Hepatocyte (in vitro differentiated cells): Measurements from ENCODE around the gene APLN. TPM values are rescaled to one million over a fixed set of nuclear protein-coding genes. Genes with fewer than 3 reads are reported as not detected.

Experiments
- DNase-seq: peaks from one replicate; pipeline ENCODE4 v3.0.0-alpha.2; 2016; ENCODE audit warnings: low spot score
- H2AFZ ChIP-seq: fragments of 200-600 bp; sonication (generic); 2 replicates; pipeline ENCODE4 v1.6.0; 2016; ENCODE audit warnings: antibody characterized with exemption, mild to moderate bottlenecking
- H3K27ac ChIP-seq: fragments of 200-600 bp; sonication (generic); 2 replicates; pipeline ENCODE4 v1.5.1; 2016; ENCODE audit warnings: mild to moderate bottlenecking
- H3K27me3 ChIP-seq: fragments of 200-600 bp; sonication (generic); 2 replicates; pipeline ENCODE4 v1.6.1; 2016
- H3K36me3 ChIP-seq: fragments of 200-600 bp; sonication (generic); replicated peaks from 2 replicates; pipeline ENCODE4 v1.5.1; 2016; ENCODE audit warnings: low read depth; ENCODE audit not compliant: insufficient read depth
- H3K4me1 ChIP-seq: fragments of 200-600 bp; sonication (generic); 2 replicates; pipeline ENCODE4 v1.5.1; 2016; ENCODE audit warnings: mild to moderate bottlenecking, moderate library complexity; ENCODE audit not compliant: insufficient read depth
- H3K4me2 ChIP-seq: fragments of 200-600 bp; sonication (generic); 2 replicates; pipeline ENCODE4 v1.6.0; 2016
- H3K4me3 ChIP-seq: fragments of 200-600 bp; sonication (generic); 2 replicates; pipeline ENCODE4 v1.5.1; 2016; ENCODE audit warnings: mild to moderate bottlenecking
- H3K79me2 ChIP-seq: fragments of 200-600 bp; sonication (generic); 2 replicates; pipeline ENCODE4 v1.6.0; 2017; ENCODE audit warnings: mild to moderate bottlenecking
- H3K9me2 ChIP-seq: fragments of 200-600 bp; sonication (generic); replicated peaks from 2 replicates; pipeline ENCODE4 v1.6.0; 2017; ENCODE audit warnings: mild to moderate bottlenecking; ENCODE audit not compliant: insufficient read depth
- H3K9me3 ChIP-seq: fragments of 200-600 bp; sonication (generic); 2 replicates; pipeline ENCODE4 v1.5.1; 2016; ENCODE audit warnings: low read depth, mild to moderate bottlenecking
- H4K20me1 ChIP-seq: fragments of 200-600 bp; sonication (generic); 2 replicates; pipeline ENCODE4 v1.6.0; 2016; ENCODE audit warnings: mild to moderate bottlenecking; ENCODE audit not compliant: insufficient read depth, poor library complexity, severe bottlenecking
- EZH2 ChIP-seq: fragments of 200-600 bp; sonication (generic); IDR thresholded peaks from 2 replicates; pipeline ENCODE4 v1.6.1; 2016; ENCODE audit warnings: antibody characterized with exemption, mild to moderate bottlenecking, borderline replicate concordance
- EZH2phosphoT487 ChIP-seq: fragments of 200-600 bp; sonication (generic); IDR thresholded peaks from one replicate; pipeline ENCODE4 v1.6.1; 2018; ENCODE audit warnings: antibody characterized with exemption, mild to moderate bottlenecking, low read depth, moderate library complexity; ENCODE audit not compliant: unreplicated experiment, severe bottlenecking
- WGBS: methylation state at CpG from one replicate; pipeline ENCODE4 v1.1.6; 2016; ENCODE audit warnings: low lambda C conversion rate; ENCODE audit errors: missing lambda C conversion rate; 5-methylcytosine and 5-hydroxymethylcytosine counted together
- polyA plus RNA-seq: library from polyadenylated mRNA; unstranded; fragments of >200 nt; fragmentation: Nextera tagmentation; extraction: Ambion mirVana; gene quantifications from 2 replicates; pipeline ENCODE4 v1.2.1, GENCODE V29; 2016
- total RNA-seq: library from RNA; depleted of rRNA; stranded (reverse); fragments of >200 nt; gene quantifications from 2 replicates; pipeline ENCODE4 v1.2.3, GENCODE V29; 2014
- TF ChIP-seq, protein P1 (sequence below): fragments of 200-600 bp; sonication (generic); IDR thresholded peaks from 2 replicates; pipeline ENCODE4 v1.5.1; 2016; ENCODE audit warnings: antibody characterized with exemption, mild to moderate bottlenecking; ENCODE audit not compliant: poor library complexity

The APLN gene
- total and polyA plus RNA-seq, 2 experiments from 2014 or later = 0.30 TPM

- Histone ChIP-seq H3K4me1 (no peaks in the 10 kb centered on the region), H3K4me3 (no peak overlapping the region), H4K20me1 (no peaks in the 10 kb centered on the region), H3K27me3 (no peaks in the 10 kb centered on the region), H2AFZ (no peak overlapping the region), H3K9me2 (no peaks in the 10 kb centered on the region), H3K9me3 (no peaks in the 10 kb centered on the region), H3K27ac (no peak overlapping the region), H3K79me2 (no peaks in the 10 kb centered on the region), H3K36me3 (no peaks in the 10 kb centered on the region), H3K4me2 (no peak overlapping the region)
- TF ChIP-seq EZH2phosphoT487 (no peak), EZH2 (no peak)
- TF ChIP-seq, protein P1, sequence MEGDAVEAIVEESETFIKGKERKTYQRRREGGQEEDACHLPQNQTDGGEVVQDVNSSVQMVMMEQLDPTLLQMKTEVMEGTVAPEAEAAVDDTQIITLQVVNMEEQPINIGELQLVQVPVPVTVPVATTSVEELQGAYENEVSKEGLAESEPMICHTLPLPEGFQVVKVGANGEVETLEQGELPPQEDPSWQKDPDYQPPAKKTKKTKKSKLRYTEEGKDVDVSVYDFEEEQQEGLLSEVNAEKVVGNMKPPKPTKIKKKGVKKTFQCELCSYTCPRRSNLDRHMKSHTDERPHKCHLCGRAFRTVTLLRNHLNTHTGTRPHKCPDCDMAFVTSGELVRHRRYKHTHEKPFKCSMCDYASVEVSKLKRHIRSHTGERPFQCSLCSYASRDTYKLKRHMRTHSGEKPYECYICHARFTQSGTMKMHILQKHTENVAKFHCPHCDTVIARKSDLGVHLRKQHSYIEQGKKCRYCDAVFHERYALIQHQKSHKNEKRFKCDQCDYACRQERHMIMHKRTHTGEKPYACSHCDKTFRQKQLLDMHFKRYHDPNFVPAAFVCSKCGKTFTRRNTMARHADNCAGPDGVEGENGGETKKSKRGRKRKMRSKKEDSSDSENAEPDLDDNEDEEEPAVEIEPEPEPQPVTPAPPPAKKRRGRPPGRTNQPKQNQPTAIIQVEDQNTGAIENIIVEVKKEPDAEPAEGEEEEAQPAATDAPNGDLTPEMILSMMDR = no peak
- no peak for DNase-seq
- 45% methylated on average over 3 of the region's 3 CpGs for WGBS
Measured at GRCh38 chrX:129663171-129663570, 8.4 kb upstream of the APLN start.

DNA sequence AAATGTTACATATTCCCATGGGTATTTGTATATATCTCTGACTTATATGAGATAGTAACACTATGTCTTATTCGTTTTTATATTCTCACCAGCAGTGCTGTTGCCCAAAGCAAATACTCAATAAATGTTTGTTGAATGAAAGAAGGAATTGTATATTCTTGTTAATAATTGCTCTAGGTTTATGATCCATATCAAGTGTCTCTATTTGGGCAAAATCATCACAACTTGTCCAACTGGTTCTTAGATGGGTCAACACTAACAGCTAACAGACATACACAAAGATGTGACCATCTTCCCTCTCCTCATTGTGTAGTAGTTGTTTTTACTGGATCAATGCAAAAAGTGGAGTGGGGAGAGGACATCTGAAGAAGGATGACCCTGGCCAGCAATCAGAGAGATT is 6.6 kb upstream of the APLN start:
- Histone ChIP-seq H3K79me2 (no peaks in the 10 kb centered on the region), H3K9me2 (no peaks in the 10 kb centered on the region), H2AFZ (no peak overlapping the region), H3K9me3 (no peaks in the 10 kb centered on the region), H3K36me3 (no peaks in the 10 kb centered on the region), H3K4me2 (no peak overlapping the region), H3K27ac (no peak overlapping the region), H4K20me1 (no peaks in the 10 kb centered on the region), H3K4me1 (no peaks in the 10 kb centered on the region), H3K4me3 (no peak overlapping the region), H3K27me3 (no peaks in the 10 kb centered on the region)
- no peak for DNase-seq
- TF ChIP-seq, protein P1 = no peak
- TF ChIP-seq EZH2 = no peak
- no peak for TF ChIP-seq EZH2phosphoT487
- 50% methylated on average over 1 of the region's 1 CpG for WGBS

DNA sequence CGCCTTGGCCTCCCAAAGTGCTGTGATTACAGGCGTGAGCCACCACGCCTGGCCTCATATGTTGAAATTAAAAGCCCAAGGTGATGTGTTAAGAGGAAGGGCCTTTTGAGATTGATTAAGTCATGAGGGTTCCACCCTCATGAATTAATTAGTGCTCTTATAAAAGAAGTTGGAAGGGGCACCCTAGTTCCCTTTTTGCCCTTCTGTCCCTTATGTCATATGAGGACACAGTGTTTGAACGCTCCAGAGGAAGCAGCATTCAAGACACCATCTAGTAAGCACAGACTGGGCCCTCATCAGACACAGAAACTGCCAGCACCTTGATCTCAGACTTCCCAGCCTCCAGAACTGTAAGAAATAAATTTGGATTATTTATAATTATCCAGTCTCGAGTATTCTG is 5.1 kb upstream of the APLN start:
- Histone ChIP-seq H3K9me3 (no peaks in the 10 kb centered on the region), H3K36me3 (no peaks in the 10 kb centered on the region), H3K4me3 (no peak overlapping the region), H3K79me2 (no peaks in the 10 kb centered on the region), H2AFZ (no peak overlapping the region), H3K4me1 (no peaks in the 10 kb centered on the region), H3K27ac (no peak overlapping the region), H4K20me1 (no peaks in the 10 kb centered on the region), H3K27me3 (no peaks in the 10 kb centered on the region), H3K4me2 (no peak overlapping the region), H3K9me2 (no peaks in the 10 kb centered on the region)
- no peak for DNase-seq
- 69% methylated on average over 5 of the region's 5 CpGs for WGBS
- TF ChIP-seq, protein P1 = no peak
- TF ChIP-seq EZH2 (no peak), EZH2phosphoT487 (no peak)

DNA sequence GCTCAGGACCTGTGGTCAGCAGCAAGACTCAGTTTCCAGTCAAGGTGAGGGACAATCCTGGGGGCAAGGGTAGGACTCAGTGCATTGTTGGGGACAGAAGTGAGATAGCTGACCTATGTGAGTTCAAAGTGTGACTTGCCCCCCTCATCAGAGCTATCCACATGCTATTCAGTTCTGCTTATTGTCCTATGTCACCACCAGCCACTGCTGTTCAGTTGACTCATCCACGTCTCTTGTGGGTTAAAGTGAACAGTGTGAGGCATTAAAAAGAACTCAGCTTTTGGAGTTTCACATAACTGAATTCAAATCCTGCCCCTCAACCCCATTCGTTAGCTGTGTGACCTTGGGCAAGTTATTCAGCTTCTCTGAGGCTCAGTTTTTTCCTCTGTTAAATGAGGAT is 4.4 kb upstream of the APLN start:
- Histone ChIP-seq H3K79me2 (no peaks in the 10 kb centered on the region), H3K27me3 (no peaks in the 10 kb centered on the region), H3K4me2 (no peak overlapping the region), H3K4me3 (no peak overlapping the region), H3K4me1 (peaks cover under 1% of the 10 kb centered on the region), H3K9me2 (no peaks in the 10 kb centered on the region), H2AFZ (no peak overlapping the region), H3K36me3 (no peaks in the 10 kb centered on the region), H4K20me1 (no peaks in the 10 kb centered on the region), H3K9me3 (no peaks in the 10 kb centered on the region), H3K27ac (no peak overlapping the region)
- no peak for DNase-seq
- TF ChIP-seq, protein P1 = no peak
- TF ChIP-seq EZH2 (no peak), EZH2phosphoT487 (no peak)
- 78% methylated on average over 2 of the region's 2 CpGs for WGBS
